ENCODE measurements around the gene GPR146.

Gene GPR146

GRCh38 chr7:1079546-1079945, 35.2 kb downstream of the GPR146 start:
- no peak for DNase-seq

DNA sequence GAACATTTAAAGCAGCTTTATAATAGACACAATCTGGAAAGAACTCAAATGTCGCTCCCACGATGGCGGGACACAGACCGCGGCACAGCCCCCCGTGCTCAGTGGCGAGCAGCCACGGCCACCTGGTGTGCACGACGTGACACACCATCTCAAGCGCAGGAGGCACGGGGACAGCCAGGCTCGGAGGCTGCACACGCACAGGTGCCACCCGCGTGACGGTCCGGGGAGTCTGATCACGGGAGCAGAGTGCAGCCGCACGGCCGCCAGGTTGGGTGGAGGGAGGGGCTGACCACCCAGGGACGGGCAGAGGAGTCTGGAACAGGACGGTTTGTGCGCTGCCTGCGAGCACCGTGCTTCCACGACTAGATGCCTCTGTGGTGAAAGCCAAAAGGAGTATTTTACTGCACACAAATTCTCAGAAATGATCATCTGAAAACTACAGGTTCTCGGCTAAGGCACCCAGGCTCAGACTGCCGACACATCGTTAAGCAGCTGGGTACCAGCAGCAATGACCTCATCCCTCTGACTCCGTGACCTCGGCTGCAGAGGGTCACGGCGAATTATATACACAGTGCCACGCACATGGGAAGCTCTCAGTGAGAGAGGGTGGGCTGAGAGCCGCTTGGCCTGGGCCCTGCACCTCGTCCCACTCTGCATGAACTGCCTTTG, 36.0 kb downstream of the GPR146 start:
- no peak for DNase-seq

DNA sequence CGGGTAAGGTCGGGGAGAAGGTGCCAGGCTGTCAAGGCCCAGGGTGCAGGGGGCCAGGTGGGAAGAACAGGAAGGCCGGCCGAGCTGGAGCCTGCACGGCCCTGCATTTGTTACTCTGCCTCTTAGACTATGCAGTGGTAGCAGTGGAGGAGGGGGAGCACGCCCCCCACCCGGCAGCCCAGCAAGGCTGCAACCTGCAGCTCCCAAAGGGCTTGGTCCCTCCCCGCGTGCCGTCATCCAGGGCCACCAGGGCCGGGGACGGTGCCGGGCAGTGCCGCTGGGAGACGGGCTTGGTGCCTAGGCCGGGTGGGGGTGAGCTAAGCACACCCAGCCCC, 36.5 kb downstream of the GPR146 start:
- no peak for DNase-seq

DNA sequence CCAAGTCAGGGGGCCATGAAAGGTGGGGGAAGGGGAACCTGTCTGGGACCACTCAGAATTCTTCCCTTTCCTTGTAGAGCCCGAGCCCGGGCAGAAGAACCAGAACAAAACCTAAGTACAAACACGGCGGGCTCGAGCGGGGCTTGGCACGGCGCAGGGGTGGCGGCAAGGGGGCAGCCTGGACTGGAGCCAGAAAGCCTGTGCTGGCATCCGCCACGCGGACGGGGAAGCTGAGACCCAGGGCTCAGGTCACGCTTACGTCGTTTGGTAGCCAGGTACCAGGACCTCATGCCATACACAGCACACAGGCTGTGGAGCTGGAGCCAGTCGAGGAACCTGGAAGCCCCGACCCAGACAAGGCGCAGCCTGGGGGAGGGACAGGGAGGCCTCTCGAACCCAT, 37.0 kb downstream of the GPR146 start:
- no peak for DNase-seq

DNA sequence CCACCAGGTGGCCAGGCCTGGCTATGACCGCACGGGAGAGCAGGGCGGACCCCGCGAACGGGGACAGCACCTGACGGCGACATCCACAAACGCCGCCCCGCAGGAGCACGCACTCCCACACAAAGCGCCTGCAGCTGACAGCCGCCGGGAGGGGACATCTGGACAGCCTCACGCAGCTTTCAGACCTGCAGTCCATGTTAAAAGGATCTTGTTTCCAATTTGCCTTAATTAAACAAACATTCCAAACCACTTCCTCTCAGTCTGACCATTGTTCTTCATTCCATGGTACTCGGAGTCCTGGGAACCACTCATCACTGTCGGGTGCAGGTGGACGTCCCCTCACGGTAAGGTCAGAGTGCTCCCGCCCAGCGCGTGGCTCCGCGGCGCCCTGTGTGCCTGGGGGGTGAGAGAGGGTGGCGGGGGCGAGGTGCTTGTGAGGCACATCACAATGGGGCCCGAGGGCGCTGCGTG, 37.6 kb downstream of the GPR146 start:
- DNase-seq: no peak

DNA sequence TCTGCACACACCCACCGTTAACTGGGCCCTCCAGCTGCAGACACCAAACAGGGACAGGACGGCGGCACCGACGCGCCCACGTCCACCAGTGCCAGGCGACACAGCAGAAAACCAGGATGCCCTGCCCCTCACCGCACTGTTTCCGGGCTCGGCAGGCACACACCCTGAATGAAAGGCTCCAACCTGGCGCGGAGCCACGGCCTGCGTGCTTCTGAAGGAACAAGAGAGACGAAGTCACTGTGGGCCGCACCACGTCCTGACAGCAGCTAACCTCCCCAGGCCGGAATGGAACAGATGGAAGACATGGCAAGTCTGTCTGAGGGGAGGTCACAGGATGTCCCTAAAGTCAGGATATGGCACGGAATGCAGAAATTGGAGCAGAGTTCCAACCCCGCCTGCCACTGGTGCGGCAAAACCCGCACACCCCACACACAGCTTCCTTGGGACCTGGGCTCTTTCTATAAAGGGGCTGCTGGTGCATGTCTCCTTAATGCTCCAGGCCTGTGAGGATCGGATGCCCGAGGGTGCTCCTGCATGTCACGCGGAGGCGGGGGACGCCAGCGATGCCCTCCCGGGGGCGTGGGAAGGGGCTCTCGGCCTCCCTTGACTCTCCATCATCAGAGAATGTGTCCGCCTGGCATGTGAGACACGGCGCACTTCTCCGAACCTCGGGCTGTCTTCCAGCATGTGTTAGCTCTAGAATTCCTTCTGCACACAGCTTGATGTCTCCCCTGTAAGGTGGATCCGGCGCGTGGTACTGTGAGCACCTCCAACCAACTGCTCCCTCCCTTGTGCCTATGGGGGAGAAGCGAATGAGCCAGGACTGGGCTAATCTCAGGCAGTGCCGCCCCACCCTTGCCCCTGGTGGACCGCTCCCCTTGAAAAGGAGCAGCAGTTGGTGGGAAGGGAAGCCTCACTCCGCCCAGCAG, 39.6 kb downstream of the GPR146 start:
- DNase-seq: no peak

- no peak for DNase-seq
Measured at GRCh38 chr7:1085266-1085665, 40.9 kb downstream of the GPR146 start.

DNA sequence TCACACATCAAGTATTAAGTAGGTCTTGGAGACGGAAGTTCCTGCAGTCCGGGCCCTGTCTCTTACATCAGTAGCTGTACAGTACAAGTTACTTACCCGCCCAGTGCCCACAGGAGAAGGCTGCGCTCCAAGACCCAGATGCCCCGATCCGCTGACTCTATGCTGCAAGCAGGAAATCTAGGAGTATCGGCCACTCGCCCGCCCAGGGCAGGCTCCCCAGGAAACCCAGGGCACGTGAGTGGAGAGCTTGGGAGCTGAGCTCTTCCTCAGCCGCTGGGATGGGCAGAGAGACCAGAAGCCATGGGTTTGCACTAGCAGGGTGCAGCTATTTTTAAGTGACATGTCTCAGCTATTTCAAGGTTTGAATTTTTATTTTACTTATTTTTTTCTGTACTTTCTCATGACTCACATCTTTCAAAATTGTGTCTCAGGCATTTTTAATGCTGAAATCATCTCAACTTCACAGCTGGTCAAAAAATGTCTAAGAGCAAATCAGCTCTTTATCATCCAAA, 41.6 kb downstream of the GPR146 start:
- no peak for DNase-seq

GRCh38 chr7:1086588-1087464, 42.5 kb downstream of the GPR146 start:
- peak; percentile 83 for DNase-seq

DNA sequence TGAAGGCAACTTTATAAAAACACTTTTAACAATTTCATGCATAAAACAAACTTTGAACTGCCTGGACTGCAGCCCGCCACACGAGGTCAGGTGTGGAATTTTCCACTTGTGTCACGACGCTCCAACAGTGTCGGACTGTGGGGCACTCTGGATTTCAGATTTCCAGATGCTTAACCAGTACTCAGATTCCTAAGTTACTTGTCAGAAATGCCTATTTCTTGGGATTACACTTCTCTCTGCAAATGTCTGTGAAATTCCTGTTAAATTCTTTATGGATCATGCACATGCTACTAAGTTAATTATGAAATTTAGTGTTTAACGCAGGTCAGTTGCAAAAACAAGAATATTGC, 43.1 kb downstream of the GPR146 start:
- no peak for DNase-seq

GRCh38 chr7:1087952-1088920, 43.9 kb downstream of the GPR146 start, which contains the start of gene GPER1:
TSS of gene GPER1 (plus strand) at chr7:1088113. CDS start at chr7:1091729, 3,616 bp downstream.
- no peak for DNase-seq

GRCh38 chr7:1090236-1090635, 45.9 kb downstream of the GPR146 start:
- DNase-seq: no peak

DNA sequence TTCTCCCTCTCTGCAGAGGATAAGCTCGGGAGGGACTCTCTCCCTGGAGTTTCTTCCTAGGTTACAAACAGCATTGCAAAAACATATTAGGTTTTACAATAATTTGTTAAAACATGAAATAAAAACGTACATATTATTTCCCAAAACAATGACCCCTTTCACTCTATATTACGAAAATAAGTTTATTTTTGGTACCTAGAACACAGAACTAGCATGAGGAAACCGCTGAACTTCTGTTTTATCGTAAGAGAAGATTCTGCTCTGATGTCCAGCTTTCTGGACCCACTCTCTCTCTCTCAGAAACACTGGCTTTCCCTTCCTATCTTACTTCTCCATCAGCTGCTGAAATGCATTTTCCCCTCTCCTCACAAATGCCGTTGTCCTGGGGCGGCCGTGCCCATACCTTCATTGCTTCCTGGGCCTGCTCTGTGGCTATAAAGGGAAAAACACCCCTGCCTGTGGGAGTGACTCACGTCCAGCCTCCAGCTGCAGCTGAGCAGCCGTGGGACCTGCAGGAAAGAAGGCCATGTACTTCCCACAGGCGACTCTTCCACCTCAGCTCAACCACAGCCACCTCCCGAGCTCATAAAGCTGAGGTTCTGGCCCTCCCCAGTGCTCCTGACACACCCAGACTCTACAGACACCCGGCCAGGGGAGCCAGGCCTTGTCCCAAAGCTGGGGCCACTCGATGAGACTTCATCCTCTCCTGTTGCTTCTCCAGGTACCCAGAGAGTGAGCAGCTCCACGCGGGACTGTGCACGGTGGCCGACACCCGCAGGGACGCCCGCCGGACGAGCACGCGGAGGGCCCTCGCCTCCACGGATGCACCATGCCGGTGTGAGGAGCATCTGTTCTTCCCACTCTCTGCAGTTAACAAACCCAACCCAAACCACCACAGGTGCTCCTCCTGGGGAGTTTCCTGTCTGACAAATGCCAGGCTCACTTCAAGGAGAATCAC, 46.6 kb downstream of the GPR146 start:
- no peak for DNase-seq

GRCh38 chr7:1091644-1092027, 47.3 kb downstream of the GPR146 start:
- DNase-seq: no peak

- no peak for DNase-seq
Measured at GRCh38 chr7:1092161-1092632, 47.9 kb downstream of the GPR146 start.

DNA sequence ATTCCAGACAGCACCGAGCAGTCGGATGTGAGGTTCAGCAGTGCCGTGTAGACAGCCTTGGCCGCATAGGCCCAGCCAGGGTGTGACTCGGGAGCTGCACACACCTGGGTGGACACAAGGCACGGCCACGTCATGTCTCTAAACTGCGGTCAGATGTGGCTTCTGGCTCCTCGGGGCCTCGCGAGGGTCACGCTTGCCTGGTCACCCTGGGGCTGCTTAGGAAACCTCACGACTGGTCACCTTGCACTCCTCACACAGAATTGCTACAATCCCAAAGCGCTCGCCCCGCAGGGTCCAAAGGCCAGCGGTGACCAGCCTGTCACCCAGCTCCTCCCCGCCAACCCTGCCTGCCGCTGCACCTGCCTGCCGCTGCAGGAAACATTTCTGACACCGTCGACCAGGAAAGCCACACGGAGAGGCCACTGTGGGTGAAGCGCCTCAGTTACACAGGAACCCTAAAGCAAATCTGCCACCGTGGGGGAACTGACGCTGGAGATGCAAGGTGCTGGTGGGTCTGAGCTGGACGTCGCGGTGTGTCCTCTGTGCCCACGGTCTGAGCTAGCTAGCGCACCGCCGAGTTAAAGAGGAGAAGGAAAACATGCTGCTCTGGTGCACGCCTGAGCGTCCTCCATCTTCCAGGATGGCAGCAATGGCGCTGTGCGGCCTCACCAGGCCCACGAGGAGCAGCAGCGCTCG, 48.6 kb downstream of the GPR146 start:
- DNase-seq: no peak

GRCh38 chr7:1093502-1093843, 49.1 kb downstream of the GPR146 start:
- no peak for DNase-seq

DNA sequence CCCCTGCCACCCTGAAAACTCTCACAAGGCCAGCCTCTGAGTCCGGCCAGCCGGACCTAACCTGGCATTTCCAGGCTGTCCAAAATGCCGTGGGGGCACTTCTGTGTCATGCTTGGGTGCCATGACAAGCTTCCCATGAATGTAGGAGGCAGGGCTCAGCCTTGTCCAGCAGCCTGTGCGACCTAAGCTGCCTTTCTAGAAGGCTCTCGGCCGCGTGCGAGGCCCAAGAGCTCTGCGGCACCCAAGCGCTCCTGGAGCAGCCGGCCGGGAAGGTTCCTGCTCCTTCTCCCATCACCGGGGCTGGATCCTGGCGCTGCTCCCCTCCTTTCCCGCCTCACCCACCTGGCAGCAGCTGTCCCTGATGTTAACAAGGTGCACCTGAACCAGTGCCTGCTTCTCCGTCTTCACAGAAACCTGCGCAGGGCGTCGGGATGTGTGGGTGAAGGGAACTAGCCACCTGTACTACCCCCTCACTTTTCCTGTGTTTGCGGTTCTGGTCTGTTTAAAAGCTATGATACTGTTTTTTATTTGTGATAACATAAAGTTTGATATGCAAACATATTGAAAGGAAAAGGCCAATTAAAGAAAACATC, 49.7 kb downstream of the GPR146 start:
- no peak for DNase-seq

DNA sequence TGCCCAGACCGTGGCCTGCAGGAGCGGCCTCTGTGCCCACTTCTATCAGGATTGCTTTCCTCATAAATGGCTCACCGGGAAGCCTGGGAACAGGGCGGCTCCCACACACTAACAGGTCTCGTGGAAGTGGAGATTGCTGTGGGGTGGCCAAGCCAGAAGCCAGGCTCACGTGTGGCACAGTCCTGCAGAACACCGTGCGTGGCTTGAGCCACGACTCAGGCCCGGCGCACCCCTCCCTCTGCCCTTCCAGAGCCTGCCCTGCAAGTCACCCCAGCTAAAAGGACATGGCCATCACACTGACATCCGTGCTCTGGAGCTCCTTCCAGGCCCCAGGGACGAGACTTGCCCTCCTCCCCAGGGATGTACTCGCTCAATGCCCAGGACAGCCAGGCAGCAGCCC, 50.5 kb downstream of the GPR146 start:
- DNase-seq: no peak
